ENCODE data around the gene PITHD1.

DNA sequence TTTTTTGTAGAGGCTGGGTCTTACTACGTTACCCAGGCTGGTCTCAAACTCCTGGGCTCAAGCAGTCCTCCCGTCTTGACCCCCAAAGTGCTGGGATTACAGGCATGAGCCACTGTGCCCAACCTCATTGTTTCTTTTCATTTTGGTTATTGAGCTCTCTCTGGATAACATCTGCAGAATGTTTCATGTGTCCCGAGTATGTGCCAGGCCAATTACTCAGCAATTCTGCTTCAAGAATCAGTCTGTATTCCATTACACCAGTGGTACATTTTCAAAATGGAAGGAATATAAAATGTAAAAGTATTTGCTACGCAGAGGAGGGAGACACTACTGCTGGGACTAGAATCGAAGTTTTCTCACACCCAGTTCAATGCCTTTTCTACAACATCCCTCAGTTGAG is 36.6 kb upstream of the PITHD1 start:
- TF ChIP-seq, protein P1, sequence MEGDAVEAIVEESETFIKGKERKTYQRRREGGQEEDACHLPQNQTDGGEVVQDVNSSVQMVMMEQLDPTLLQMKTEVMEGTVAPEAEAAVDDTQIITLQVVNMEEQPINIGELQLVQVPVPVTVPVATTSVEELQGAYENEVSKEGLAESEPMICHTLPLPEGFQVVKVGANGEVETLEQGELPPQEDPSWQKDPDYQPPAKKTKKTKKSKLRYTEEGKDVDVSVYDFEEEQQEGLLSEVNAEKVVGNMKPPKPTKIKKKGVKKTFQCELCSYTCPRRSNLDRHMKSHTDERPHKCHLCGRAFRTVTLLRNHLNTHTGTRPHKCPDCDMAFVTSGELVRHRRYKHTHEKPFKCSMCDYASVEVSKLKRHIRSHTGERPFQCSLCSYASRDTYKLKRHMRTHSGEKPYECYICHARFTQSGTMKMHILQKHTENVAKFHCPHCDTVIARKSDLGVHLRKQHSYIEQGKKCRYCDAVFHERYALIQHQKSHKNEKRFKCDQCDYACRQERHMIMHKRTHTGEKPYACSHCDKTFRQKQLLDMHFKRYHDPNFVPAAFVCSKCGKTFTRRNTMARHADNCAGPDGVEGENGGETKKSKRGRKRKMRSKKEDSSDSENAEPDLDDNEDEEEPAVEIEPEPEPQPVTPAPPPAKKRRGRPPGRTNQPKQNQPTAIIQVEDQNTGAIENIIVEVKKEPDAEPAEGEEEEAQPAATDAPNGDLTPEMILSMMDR (conservative IDR thresholded peaks at IDR 0.05 in 1 of 2, IDR thresholded peaks at IDR 0.05 in 1 of 2; ENCODE audit: extremely low read depth in 1 of 2, insufficient read depth in 1 of 2, low read depth in 1 of 2, low read length in 2 of 2) = no peak
- no peak for TF ChIP-seq EZH2 (IDR thresholded peaks at IDR 0.05; ENCODE audit: borderline replicate concordance, low read length)

Data from mammary epithelial cell (primary cell).